ENCODE results near the gene DISC1.

The DISC1 gene

DNA sequence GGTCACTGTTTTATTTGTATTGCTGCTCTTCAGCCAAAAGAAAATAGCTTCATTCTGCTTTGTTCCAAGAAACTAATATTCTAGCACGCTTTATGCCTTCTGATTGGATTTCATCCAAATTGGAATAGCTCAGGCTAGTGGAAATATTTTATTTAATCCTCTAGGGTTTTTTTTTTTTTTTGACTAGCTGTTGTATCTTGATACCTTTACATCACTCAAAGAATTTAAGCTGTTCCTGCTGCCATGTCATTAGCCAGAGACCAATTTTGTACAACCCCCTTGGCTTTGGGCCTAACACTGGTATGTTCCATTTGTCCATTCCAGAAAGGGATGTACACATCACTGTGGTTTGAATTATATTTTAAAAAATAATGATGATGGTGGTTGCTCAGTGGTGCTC lies 103.0 kb downstream of the DISC1 start:
- TF ChIP-seq FOXA1 (IDR thresholded peaks at IDR 0.05) (no peak), NFRKB (IDR thresholded peaks at IDR 0.05) (no peak), BHLHE40 (IDR thresholded peaks at IDR 0.05; ENCODE audit: borderline replicate concordance) (no peak), ELF4 (IDR thresholded peaks at IDR 0.05) (no peak), ARNT (IDR thresholded peaks at IDR 0.05) (no peak), FOXM1 (IDR thresholded peaks at IDR 0.05; ENCODE audit: borderline replicate concordance) (no peak)
- ChIA-PET CTCF (no interaction called here), POLR2A (no interaction called here)
- no peak for DNase-seq (ENCODE audit: extremely low spot score)

- no peak for TF ChIP-seq FOXA1 (IDR thresholded peaks at IDR 0.05)
- TF ChIP-seq SUZ12 (IDR thresholded peaks at IDR 0.05) = no peak
- TF ChIP-seq PKNOX1 (IDR thresholded peaks at IDR 0.05) = no peak
- TF ChIP-seq FOXK2 (IDR thresholded peaks at IDR 0.05) = no peak
- TF ChIP-seq NFRKB (IDR thresholded peaks at IDR 0.05) = no peak
- no peak for TF ChIP-seq TARDBP (IDR thresholded peaks at IDR 0.05)
- no peak for TF ChIP-seq BHLHE40 (IDR thresholded peaks at IDR 0.05; ENCODE audit: borderline replicate concordance)
- POLR2A ChIA-PET = no interaction called here
- CTCF ChIA-PET = no interaction called here
- DNase-seq (ENCODE audit: extremely low spot score) = no peak
Measured at GRCh38 chr1:231731268-231731667, 104.7 kb downstream of the DISC1 start.

- ChIA-PET POLR2A (no interaction called here), CTCF (no interaction called here)
- DNase-seq (ENCODE audit: extremely low spot score) = no peak
- TF ChIP-seq FOXK2 (IDR thresholded peaks at IDR 0.05) = no peak
- no peak for TF ChIP-seq FOXA1 (IDR thresholded peaks at IDR 0.05)
- no peak for TF ChIP-seq LEF1 (IDR thresholded peaks at IDR 0.05; ENCODE audit: borderline replicate concordance)
- no peak for TF ChIP-seq BHLHE40 (IDR thresholded peaks at IDR 0.05; ENCODE audit: borderline replicate concordance)
- TF ChIP-seq NFRKB (IDR thresholded peaks at IDR 0.05) = no peak
- TF ChIP-seq ARNT (IDR thresholded peaks at IDR 0.05) = no peak
- no peak for TF ChIP-seq TARDBP (IDR thresholded peaks at IDR 0.05)
- no peak for TF ChIP-seq FOXM1 (IDR thresholded peaks at IDR 0.05; ENCODE audit: borderline replicate concordance)
- no peak for TF ChIP-seq ELF4 (IDR thresholded peaks at IDR 0.05)
- no peak for TF ChIP-seq L3MBTL2 (conservative IDR thresholded peaks at IDR 0.05)
- TF ChIP-seq HDGF (IDR thresholded peaks at IDR 0.05; ENCODE audit: borderline replicate concordance) = no peak
- TF ChIP-seq SP1 (IDR thresholded peaks at IDR 0.05) = no peak
- TF ChIP-seq SUZ12 (IDR thresholded peaks at IDR 0.05) = no peak
- TF ChIP-seq PKNOX1 (IDR thresholded peaks at IDR 0.05) = no peak
- TF ChIP-seq ZNF384 (IDR thresholded peaks at IDR 0.05) = no peak
- no peak for TF ChIP-seq CTBP1 (IDR thresholded peaks at IDR 0.05; ENCODE audit: borderline replicate concordance)
Measured at GRCh38 chr1:231733063-231733462, 106.5 kb downstream of the DISC1 start.

GRCh38 chr1:231733672-231734071 lies 107.1 kb downstream of the DISC1 start:
- POLR2A ChIA-PET = no interaction called here
- no peak for DNase-seq (ENCODE audit: extremely low spot score)
- CTCF ChIA-PET = interaction anchor here (1.4 kb wide), 1 partner anchor 8 kb away, joined by 3 read pairs; no protein-coding TSS in a partner anchor
- TF ChIP-seq SUZ12 (IDR thresholded peaks at IDR 0.05) (no peak), TARDBP (IDR thresholded peaks at IDR 0.05) (no peak), SP1 (IDR thresholded peaks at IDR 0.05) (no peak), CTBP1 (IDR thresholded peaks at IDR 0.05; ENCODE audit: borderline replicate concordance) (no peak), L3MBTL2 (conservative IDR thresholded peaks at IDR 0.05) (no peak), FOXK2 (IDR thresholded peaks at IDR 0.05) (no peak), PKNOX1 (IDR thresholded peaks at IDR 0.05) (no peak), BHLHE40 (IDR thresholded peaks at IDR 0.05; ENCODE audit: borderline replicate concordance) (no peak), HDGF (IDR thresholded peaks at IDR 0.05; ENCODE audit: borderline replicate concordance) (no peak), LEF1 (IDR thresholded peaks at IDR 0.05; ENCODE audit: borderline replicate concordance) (no peak), FOXA1 (IDR thresholded peaks at IDR 0.05) (no peak), FOXM1 (IDR thresholded peaks at IDR 0.05; ENCODE audit: borderline replicate concordance) (no peak), NFRKB (IDR thresholded peaks at IDR 0.05) (no peak)

- ChIA-PET POLR2A (no interaction called here), CTCF (interaction anchor here (0.6 to 1.4 kb wide), 2 partner anchors 9 to 15 kb away, joined by 3 read pairs; no protein-coding TSS in a partner anchor)
- no peak for TF ChIP-seq CTBP1 (IDR thresholded peaks at IDR 0.05; ENCODE audit: borderline replicate concordance)
- no peak for TF ChIP-seq NFRKB (IDR thresholded peaks at IDR 0.05)
- no peak for TF ChIP-seq ARNT (IDR thresholded peaks at IDR 0.05)
- no peak for TF ChIP-seq L3MBTL2 (conservative IDR thresholded peaks at IDR 0.05)
- no peak for TF ChIP-seq ZNF384 (IDR thresholded peaks at IDR 0.05)
- no peak for TF ChIP-seq ELF4 (IDR thresholded peaks at IDR 0.05)
- TF ChIP-seq BHLHE40 (IDR thresholded peaks at IDR 0.05; ENCODE audit: borderline replicate concordance) = no peak
- TF ChIP-seq FOXM1 (IDR thresholded peaks at IDR 0.05; ENCODE audit: borderline replicate concordance) = no peak
- TF ChIP-seq SUZ12 (IDR thresholded peaks at IDR 0.05) = no peak
- TF ChIP-seq SP1 (IDR thresholded peaks at IDR 0.05) = no peak
- TF ChIP-seq PKNOX1 (IDR thresholded peaks at IDR 0.05) = no peak
- TF ChIP-seq HDGF (IDR thresholded peaks at IDR 0.05; ENCODE audit: borderline replicate concordance) = no peak
- no peak for TF ChIP-seq FOXK2 (IDR thresholded peaks at IDR 0.05)
- no peak for TF ChIP-seq FOXA1 (IDR thresholded peaks at IDR 0.05)
- TF ChIP-seq LEF1 (IDR thresholded peaks at IDR 0.05; ENCODE audit: borderline replicate concordance) = no peak
- TF ChIP-seq TARDBP (IDR thresholded peaks at IDR 0.05) = no peak
- no peak for DNase-seq (ENCODE audit: extremely low spot score)
Measured at GRCh38 chr1:231734417-231734816, 107.8 kb downstream of the DISC1 start.

GRCh38 chr1:231735411-231735810 lies 108.8 kb downstream of the DISC1 start:
- TF ChIP-seq FOXK2 (IDR thresholded peaks at IDR 0.05) (no peak), BHLHE40 (IDR thresholded peaks at IDR 0.05; ENCODE audit: borderline replicate concordance) (no peak), ARNT (IDR thresholded peaks at IDR 0.05) (no peak), FOXA1 (IDR thresholded peaks at IDR 0.05) (no peak), ELF4 (IDR thresholded peaks at IDR 0.05) (no peak)
- no peak for DNase-seq (ENCODE audit: extremely low spot score)
- CTCF ChIA-PET = no interaction called here
- POLR2A ChIA-PET = no interaction called here
